Activated CD4-positive, alpha-beta T cell treated with anti-CD3 and anti-CD28 coated beads, Interleukin-2, amount 50 U/mL, for 1 hour (primary cell): ENCODE results near the gene ME3.
A peak's percentile ranks its signal among the peaks of the same experiment; 100 is the strongest.
"Not testable (repeated sequence)": the region's sequence is repeated elsewhere in the genome, so short reads cannot be mapped to it uniquely, and the experiment has no call there.

ENCODE experiments used
- DNase-seq: peaks from one replicate; pipeline ENCODE4 v3.0.0-alpha.2; 2020

The ME3 gene

GRCh38 chr11:86456075-86456939, 216.1 kb downstream of the ME3 start:
- DNase-seq = peak; percentile 66

DNA sequence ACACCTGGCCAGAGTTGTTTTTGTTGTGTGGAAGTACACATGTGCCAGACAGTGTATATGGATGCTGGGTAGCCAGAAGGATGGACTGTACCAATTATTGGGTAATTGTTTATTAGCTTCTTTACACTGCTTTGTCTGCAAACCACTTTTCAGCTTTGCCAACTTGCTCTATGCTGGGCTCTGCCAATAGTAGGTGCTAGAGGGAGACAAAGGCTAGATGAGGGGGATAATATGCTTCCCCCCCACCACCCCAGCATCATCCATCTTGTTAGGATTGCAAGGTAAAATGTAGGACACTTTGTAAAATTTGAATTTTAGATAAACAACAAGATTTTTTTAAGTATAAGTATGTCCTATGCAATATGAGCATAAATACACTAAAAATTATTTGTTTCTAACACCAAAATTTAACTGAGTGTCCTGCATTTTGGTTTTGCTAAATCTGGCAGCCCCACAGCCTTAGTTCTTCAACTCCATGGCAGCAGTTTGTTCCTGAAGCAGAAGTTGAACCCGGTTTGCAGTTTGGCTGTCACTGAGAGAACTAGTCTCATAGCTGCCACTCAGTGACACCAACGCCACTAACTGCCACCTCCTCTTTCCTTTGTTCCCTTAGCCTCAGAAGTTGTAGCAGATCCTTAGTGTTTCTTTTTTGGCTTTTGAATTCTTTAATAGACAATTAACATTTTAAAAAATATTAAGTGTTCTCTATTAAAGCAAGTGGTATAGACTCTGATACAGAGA, 219.0 kb downstream of the ME3 start:
- DNase-seq = no peak

- DNase-seq = no peak
Observed at GRCh38 chr11:86449993-86450629, 222.3 kb downstream of the ME3 start.

DNA sequence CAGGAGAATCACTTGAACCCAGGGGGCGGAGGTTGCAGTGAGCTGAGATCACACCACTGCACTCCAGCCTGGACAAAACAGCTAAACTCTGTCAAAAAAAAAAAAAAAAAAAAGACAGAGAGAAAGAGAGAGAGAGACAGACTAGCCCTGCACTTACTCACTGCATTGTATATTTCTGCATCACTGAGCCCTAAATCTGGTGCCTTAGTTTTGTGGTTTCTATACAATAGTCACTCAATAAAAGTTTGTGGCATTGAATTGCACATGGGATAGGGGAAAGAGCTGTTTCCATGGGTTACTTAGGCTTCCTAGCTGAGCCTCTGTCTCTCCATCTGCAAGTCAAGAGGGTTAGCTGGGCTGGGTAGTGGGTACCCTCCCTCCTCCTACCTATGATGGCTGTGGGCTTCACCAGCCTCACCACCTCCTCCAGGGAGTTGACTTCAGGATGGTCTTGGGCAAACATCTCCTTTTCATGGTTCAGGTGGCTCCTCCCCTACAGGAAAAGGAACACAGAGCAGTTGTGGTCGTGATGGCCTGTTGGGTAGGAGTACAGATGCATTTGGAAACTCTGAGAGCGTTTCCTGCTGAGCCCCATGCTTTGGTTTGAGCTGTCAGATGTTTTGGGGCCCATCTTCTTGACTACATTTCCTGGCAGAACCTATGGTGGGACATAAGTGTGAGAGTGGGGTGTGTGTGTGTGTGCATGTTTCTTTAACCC, 224.5 kb downstream of the ME3 start:
- no peak for DNase-seq

GRCh38 chr11:86446924-86447285, 225.5 kb downstream of the ME3 start:
- DNase-seq = no peak

DNA sequence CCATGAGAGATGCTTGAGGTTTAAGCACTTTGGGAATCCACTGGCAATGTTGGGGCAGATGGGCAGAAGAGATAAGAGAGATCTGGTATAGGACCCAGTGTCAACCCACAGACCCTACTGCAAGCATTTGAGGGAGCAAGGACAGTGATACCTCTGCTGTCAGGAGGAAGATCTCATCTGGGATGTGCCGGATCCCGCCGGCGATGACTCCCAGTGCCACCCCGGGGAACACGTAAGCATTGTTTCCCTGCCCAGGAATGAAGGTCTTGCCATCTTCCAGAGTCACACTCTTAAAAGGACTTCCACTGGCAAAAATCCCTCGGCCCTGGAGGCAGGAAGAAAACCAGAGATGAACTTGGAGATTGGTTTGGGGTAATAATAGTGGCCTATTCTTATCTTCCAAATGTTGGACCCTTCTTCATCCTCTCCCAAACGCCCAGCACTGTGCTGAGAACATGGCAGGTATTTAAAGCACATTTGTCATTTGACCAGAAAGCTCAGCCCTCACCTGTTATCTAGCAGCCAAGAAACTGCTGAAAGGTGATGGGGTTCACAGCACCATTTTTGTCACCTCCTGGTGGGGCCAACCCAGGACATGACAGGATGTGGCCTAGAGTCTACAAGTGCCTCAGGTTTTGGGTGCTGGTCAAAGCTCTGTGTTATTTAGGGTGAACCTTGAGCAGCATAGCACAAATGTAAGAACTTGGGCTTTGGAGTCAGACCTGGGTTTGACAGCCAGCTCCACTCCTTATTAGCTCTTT, 226.1 kb downstream of the ME3 start:
- no peak for DNase-seq

DNA sequence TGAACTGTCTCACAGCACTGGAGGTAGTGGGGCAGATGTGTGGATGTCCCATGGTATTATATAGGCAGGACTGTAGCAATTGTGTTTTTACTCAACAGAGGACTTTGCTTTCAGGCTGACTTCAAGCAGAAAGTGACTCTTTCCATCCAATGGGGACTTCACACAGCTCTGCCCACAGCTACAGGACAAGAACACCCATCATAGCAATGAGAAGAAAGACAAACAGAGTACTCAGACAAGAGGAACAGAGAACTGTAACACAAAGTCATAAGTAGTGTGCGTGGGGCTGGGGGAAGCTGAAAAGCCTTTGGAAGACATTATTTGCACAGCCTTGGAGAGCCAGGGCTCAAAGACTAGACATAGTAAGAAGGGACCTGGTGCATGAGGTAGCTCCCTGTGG, 227.4 kb downstream of the ME3 start:
- no peak for DNase-seq

DNA sequence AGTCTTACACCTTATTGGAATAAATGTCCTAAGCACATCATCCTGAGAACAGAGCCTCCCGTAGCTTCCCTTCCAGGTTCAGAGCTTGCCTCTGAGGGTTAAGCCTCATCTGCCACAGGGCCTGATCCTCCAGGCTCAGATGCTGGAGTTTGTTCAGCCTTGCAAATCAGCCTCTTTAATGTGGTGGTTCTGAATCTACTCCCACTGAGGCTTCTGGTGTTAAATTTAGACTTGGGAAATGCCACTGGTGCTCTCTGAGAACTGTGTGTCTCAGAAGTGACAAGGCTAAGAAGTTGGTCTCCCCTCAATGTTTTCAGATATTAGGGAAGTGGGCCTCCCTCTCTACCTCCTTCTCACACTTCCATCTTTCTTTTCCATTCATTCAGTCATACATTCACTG, 229.0 kb downstream of the ME3 start:
- DNase-seq = no peak

- DNase-seq = no peak
Observed at GRCh38 chr11:86442827-86443226, 229.6 kb downstream of the ME3 start.

DNA sequence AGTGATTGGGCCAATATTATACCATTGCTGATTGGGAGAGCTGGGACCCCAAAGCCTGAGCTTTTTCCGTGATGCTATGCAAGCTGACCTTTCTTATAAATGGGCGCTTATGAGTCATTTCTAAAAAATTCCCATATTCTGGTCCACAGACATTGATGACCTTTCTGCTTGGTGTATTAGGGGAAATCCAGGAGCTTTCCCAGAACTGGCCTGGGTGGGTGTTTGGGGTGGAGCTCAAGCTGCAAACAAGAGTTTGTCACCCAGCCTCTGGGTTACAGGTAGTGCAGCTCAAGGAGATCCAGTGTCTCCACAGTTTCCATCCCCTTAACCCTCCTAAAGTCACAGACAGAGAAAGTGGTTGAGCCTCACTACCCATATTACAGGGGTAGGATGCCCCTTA, 230.0 kb downstream of the ME3 start:
- DNase-seq = no peak

- DNase-seq = no peak
Observed at GRCh38 chr11:86440843-86441242, 231.6 kb downstream of the ME3 start.

- no peak for DNase-seq
Observed at GRCh38 chr11:86440305-86440716, 232.1 kb downstream of the ME3 start.

GRCh38 chr11:86438685-86439084, 233.7 kb downstream of the ME3 start:
- DNase-seq = no peak

GRCh38 chr11:86435711-86436110, 236.7 kb downstream of the ME3 start:
- no peak for DNase-seq

GRCh38 chr11:86433361-86434095, 238.9 kb downstream of the ME3 start:
- not testable (repeated sequence) for DNase-seq

DNA sequence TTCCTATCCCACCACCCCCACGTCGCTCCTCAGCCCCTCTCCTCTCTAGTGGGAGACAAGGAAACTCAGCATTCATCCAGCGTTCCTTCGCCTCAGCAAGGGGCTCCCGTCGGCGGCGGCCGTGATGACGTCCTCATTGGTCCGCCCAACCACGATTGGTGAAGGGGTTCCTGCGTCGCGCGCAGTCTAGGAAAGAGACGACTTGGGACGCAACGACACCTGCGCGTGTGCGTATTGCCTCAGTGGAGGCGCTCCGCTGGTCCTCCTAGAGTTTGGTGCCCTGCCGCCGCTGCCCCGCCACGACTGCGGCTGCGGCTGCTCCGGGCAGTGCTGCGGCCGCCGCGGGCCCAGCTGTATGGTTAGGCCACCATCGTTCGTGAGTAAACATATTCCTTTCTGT, 241.2 kb downstream of the ME3 start:
- no peak for DNase-seq

- DNase-seq = no peak
Observed at GRCh38 chr11:86427441-86427840, 245.0 kb downstream of the ME3 start.

DNA sequence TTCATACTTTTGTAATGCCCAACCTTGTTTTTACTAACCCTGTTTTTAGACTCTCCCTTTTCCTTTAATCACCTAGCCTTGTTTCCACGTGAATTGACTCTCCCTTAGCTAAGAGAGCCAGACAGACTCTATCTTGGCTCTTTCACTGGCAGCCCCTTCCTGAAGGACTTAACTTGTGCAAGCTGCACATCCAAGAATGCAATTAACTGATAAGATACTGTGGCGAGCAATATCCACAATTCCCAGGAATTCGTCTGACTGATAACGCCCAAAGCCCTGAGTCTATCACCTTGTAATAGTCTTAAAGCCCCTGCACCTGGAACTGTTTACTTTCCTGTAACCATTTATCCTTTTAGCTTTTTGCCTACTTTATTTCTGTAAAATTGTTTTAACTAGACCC, 248.9 kb downstream of the ME3 start:
- DNase-seq = not testable (repeated sequence)

- no peak for DNase-seq
Observed at GRCh38 chr11:86422371-86422770, 250.0 kb downstream of the ME3 start.

- DNase-seq = no peak
Observed at GRCh38 chr11:86421946-86422345, 250.5 kb downstream of the ME3 start.

DNA sequence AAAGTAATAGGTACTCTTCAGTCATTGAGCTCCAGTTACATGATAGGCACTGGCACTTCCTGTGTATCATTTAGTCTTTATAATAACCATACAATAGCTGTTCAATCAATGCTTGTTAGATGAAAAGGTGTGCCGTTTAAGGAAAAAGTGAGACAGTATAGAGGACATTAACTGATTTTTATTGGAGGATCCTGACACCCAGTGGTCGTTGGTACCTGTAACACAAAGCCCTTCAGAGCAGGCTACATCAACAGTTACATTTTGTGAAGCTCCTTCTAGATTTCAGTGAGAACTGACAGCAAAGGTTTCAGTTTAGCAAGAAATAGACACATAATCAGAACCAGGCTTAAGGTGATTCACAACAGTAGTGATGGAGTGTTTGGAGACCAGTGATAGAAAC, 253.5 kb downstream of the ME3 start:
- DNase-seq = no peak

DNA sequence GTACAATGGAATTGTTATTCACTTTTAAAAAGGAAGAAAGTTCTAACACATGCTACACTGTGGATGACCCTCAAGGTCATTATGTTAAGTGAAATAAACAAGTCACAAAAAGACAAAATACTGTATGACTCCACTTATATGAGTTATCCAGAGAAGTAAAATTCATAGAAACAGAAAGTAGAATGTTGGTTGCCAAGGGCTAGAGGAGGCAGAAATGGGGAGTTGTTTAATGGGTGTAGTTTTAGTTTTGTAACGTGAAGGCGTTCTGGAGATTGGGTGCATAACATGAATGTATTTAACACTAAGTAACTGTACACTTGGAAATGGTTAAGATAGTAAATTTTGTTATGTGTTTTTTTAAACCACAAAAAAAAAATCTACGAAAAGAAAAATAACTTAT, 253.9 kb downstream of the ME3 start:
- no peak for DNase-seq
